CD4-positive, alpha-beta T cell treated with Interleukin-15 for 4 hours (primary cell): Measurements from ENCODE around the gene AP1S1.
"Not testable (repeated sequence)": the region's sequence is repeated elsewhere in the genome, so short reads cannot be mapped to it uniquely, and the experiment has no call there.

Experiments
- DNase-seq: peaks from one replicate; pipeline ENCODE4 v3.0.0-alpha.2; 2020; ENCODE audit warnings: low spot score

AP1S1 gene

DNA sequence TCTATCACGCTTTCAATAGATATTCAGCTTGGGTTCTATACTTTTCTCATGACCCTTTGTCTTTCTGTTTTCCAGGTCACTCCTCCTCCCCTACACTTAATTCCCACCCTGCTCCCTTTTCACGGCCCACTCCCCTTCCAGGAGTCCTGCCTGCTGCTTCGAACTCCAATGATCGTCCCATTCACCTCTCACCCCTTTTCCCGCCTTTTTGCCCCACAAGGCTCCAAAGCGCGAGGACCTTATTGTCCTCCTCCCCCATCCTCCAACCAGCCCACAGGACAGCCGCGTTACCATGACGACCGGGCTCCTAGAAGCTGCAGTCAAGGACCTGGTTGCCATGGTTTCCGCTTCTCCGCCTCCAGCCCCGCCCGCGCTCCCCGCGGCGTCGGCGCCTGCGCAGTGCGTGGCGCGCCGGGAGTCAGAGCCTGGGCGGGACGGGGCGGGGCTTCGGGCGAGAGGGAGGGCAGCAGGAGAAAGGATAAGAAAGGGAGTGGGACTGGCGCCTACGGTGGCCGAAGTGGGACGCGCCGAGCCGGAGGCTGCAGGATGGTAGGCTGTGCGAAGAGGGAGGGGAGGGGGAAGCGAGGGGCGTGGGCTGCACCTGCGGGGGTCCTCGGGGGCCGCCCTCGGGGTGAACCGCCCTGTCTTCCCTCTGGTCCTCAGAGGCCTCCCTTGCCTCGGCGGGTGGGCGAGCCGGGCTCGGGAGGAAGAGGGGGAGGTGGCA is at the start of gene AP1S1:
TSS of gene AP1S1 (plus strand) at position 508 of the 724 bp plus-strand sequence. CDS start at position 547, 39 bp downstream.
- DNase-seq: peak; percentile 96

DNA sequence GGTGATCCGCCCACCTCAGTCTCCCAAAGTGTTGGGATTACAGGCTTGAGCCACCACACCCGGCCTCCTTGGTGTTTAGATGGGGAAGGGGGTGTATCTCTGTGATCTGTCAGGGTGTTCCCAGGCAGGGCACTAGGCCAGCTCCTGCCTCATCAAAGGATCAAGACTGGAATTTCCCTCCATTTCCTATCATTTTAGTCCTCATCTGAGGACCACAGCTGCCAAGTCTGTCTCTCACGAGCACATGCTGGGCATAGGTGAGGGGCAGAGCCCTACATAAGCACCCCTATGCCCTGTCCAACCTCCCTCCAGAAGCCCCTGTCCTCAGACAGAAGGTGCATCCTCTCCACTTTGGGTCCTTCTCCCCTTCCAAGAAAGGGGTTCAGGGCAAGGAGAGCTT is 49.5 kb upstream of the AP1S1 start:
- no peak for DNase-seq

DNA sequence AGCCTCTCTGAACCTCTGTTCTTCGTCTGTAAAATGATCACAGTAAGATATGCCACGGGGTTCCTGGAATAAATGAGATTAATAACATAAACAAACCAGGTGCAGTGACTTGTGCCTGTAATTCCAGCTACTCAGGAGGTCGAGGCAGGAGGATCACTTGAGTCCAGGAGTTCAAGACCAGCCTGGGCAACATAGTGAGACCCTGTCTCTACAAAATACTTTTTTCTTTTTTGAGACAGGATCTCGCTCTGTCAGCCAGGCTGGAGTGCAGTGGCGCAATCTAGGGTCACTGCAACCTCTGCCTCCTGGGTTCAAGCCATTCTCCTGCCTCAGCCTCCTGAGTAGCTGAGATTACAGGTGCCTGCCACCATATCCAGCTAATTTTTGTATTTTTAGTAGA is 49.0 kb upstream of the AP1S1 start:
- not testable (repeated sequence) for DNase-seq

DNA sequence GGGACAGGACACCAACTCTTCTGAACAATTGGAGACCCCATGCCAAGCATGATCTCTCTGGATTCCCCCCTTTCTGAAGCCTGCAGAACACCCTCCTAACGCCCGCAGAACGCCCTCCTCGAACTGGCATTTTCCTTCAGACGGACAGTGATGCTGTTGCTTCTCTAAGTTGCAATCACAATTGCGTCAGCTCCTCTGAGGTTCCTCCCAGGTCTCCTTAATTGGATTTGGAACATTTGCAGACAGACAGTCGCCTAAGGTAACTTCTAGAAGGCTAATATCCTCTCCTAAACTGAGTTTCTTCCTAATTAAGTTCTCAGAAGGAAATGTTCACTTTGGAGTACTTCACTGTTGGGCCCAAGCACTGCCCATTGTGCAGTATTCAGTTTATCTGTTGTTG is 47.9 kb upstream of the AP1S1 start:
- DNase-seq: no peak

DNA sequence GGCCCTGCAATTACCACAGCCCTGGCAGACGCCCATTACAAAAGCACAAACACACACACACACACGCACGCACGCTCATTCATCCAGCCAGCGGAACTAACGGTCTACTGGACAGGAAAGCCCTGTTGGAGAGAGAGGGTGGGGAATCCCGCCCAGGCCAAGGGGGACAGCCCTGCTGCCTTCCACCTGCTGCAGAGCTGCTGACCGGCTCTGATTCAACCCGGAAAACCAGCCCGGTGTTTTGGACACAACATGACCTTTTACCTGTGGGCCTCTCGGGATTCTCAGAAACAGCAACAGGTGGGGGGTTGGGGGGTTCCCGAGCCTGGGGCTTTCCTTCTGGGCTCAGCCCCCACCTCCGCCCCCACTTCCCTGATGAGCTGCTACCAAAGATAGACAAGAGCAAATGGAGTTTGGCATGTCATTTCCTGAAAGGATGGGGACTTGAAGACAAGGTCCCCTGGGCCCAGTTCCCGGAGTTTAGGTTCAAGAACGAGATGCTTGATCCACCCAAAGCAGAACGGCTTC is 45.9 kb upstream of the AP1S1 start:
- no peak for DNase-seq

DNA sequence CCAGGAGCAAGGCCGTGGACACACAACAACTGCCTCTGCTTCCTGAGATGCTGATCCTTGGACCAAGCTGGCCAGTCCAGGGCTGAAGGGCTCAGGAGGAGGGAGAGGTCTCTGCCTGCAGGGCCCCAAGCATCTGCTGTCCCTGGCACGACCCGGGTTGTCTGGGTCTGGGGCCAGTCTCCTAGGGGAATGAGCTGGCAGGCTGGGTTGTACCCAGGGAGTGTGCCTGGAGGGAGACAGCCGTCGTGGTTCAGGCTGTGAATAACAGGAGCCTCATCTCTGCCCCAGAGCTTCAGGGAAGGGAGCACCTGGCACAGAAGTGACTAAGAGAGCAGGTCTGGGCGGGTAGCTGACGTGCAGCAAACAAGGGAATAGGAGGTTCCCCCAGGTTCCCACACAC is 45.3 kb upstream of the AP1S1 start:
- no peak for DNase-seq

DNA sequence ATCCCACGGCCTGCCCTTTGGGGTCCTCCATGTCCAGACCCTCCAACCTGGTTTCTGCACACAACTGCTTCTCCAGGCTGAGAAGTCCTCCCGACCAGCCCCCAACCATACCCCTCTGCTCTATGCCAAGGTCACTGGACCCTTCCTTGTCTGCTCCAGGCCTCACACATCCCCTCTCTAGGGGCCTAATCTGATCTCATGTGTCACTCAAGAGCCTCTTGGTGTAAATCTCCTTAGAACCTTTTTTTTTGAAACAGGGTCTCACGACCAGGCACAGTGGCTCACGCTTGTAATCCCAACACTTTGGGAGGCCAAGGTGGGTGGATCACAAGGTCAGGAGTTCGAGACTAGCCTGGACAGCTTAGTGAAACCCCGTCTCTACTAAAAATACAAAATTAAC is 44.9 kb upstream of the AP1S1 start:
- no peak for DNase-seq

DNA sequence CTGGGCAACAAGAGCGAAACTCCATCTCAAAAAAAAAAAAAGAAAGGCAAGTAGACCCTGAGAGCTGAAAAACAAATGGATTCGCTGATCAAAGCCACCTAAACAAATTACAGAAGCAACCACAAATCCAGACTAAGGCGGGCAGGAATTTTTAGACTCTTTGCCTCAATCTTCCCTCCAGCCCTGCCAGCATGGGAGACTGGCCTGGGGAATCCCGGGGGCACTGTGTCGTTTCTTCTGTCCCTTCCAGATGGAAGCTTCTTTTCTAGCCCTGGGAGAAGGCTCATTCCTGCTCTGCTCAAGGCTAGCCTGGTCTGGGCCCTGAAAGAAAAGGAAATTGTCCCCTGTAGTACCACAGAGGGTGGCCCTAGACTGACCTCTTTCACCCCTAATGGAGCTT is 43.0 kb upstream of the AP1S1 start:
- DNase-seq: no peak

DNA sequence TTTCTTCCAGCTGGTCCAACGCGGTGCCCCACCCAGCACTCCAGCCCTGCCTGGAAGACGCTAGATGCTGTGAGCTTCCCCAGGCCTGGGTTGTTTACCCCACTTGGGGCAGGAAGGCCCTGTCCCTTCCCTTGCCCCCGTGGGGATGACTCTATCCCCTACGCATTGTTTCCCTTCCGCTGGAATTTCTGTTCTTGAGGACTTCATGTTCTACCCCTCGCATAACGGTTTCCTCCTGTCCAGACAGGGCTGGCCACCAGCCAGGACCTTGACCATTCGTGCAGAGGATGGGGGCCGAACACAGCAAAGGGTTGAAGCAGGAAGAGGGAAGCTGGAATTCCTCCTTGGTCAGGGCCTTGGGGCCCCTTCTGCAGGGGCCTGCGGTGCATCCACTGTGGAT is 42.0 kb upstream of the AP1S1 start:
- no peak for DNase-seq

DNA sequence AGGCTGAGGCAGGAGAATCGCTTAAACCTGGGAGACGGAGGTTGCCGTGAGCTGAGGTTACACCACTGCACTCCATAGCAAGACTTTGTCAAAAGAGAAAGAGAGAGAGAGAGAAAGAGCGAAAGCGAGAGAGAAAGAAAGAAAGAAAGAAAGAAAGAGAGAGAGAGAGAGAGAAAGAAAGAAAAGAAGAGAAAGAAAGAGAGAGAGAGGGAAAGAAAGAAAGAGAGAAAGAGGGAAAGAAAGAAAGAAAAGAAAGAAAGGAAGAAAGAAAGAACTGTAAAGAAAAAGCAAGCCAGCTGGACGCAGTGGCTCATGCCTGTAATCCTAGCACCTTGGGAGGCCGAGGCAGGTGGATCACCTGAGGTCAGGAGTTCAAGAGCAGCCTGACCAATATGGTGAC is 41.1 kb upstream of the AP1S1 start:
- DNase-seq: not testable (repeated sequence)

DNA sequence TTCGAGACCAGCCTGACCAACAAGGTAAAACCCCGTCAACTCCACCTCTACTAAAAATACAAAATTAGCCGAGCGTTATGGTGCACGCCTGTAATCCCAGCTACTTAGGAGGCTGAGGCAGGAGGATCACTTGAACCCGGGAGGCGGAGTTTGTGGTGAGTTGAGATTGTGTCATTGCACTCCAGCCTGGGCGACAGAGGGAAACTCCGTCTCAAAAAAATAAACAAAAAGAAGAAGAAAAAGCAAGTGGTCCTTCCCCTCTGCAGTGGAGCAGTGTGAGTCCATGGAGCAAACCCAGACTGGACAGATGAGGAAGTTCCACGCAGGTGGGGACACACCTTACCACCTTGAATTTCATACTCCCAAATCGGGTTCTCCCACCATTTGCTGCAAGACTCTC is 40.4 kb upstream of the AP1S1 start:
- DNase-seq: no peak

DNA sequence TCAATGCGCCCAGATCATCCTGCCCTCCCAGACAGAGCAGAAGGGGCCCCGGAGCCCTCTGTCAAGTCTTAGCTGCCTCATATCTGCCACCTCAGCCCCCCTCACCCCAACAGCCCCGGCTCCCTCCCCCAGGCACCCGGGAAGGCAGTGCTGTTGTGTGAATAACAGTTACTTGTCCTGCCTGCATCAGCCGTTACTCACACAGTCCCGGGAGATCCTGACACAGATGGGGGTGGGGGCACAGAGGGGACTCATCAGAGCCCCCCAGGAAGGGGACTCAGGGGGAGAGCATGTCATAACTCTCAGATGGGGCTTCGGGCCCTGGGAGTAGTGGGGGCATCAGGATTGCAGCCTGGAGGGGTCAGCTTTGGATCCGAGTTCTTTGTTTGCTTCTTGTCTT is 39.8 kb upstream of the AP1S1 start:
- no peak for DNase-seq

DNA sequence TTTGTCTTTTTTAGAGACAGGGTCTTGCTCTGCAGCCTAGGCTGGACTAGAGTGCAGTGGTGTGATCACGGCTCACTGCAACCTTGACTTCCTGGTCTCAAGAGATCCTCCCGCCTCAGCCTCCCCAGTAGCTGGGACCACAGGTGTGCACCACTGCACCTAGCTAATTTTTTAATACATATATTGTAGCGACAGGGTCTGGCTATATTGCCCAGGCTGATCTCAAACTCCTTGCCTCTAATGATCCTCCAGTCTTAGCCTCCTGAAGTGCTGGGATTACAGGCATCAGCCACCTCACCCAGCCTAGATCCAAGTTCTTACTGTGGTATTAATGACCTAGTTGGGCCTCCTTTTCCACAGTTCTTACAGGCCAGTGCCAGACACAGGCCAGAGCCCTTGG is 39.1 kb upstream of the AP1S1 start:
- no peak for DNase-seq

DNA sequence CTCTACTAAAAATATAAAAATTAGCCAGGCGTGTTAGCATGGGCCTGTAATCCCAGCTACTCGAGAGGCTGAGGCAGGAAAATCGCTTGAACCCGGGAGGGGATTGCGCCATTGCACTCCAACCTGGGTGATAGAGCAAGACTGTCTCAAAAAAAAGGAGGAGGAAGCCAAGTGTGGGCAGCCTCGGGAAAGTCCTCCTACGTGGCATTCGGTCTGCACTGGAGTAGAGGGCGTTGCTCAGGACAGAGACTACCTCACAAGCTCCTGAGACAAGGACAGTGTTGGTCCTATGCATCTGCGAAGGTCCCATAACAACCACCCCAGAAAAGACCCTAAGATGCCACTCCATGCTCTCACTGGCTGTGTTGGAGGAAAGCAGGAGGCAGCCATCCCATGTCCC is 37.4 kb upstream of the AP1S1 start:
- DNase-seq: no peak

DNA sequence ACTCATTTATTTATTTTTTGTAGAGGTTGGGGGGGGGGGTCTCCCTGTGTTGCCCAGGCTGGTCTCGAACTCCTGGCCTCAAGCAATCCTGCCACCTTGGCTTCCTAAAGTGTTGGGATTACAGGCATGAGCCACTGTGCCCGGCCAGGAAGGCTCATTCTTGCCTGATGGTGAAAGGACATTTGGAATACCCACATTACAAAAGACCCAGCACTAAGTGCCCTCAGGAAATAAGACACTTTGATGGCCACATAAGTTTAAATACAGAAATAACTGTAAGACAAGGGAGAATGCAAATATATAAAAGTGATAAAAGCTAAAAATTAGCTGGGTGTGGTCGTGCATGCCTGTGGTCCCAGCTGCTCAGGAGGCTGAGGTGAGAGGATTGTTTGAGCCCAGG is 35.4 kb upstream of the AP1S1 start:
- no peak for DNase-seq

DNA sequence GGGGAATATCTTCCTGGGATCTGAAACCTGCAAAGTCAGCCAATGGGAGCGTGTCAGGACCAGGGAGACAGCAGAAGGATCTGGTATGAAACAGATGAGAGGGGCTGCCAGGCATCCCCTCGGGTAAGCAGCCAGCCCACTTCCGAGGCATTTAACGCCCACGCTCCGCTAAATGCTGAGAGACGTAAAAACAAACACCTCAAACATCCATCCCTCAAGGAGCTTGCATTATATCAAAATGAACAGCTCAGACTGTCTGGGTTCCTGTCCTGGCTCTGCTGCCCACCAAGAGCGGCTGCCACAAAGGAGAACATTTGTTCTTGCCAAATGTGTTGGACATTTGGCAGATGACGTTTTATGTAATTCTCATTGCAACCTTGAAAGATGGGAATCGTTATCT is 34.4 kb upstream of the AP1S1 start:
- DNase-seq: no peak

DNA sequence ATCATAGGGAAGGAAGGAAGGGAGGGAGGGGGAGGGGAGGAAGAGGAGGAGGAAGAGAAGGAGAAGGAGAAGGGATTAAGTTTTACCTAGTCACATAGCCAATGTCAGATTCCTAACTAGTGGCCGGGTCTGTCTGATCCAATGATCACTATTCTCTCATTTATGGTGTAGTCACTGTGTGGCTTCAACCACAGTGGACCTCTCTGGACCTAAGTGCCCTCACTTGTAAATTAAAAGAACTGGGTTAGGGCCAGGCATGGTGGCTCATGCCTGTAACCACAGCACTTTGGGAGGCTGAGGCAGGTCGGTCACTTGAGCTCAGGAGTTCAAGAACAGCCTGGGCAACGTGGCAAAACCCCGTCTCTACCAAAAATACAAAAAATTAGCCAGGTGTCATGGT is 34.0 kb upstream of the AP1S1 start:
- DNase-seq: no peak

DNA sequence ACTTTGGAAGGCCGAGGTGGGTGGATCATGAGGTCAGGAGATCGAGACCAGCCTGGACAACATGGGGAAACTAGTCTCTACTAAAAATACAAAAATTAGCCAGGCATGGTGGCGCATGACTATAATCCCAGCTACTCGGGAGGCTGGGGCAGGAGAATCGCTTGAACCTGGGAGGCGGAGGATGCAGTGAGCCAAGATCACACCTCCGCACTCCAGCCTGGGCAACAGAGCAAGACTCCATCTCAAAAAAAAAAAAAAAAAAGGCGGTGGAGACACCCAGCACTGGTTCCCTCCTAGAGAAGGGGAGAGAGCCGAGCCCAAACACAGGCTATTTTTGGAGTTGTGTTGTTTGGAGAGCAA is 32.7 kb upstream of the AP1S1 start:
- DNase-seq: not testable (repeated sequence)

DNA sequence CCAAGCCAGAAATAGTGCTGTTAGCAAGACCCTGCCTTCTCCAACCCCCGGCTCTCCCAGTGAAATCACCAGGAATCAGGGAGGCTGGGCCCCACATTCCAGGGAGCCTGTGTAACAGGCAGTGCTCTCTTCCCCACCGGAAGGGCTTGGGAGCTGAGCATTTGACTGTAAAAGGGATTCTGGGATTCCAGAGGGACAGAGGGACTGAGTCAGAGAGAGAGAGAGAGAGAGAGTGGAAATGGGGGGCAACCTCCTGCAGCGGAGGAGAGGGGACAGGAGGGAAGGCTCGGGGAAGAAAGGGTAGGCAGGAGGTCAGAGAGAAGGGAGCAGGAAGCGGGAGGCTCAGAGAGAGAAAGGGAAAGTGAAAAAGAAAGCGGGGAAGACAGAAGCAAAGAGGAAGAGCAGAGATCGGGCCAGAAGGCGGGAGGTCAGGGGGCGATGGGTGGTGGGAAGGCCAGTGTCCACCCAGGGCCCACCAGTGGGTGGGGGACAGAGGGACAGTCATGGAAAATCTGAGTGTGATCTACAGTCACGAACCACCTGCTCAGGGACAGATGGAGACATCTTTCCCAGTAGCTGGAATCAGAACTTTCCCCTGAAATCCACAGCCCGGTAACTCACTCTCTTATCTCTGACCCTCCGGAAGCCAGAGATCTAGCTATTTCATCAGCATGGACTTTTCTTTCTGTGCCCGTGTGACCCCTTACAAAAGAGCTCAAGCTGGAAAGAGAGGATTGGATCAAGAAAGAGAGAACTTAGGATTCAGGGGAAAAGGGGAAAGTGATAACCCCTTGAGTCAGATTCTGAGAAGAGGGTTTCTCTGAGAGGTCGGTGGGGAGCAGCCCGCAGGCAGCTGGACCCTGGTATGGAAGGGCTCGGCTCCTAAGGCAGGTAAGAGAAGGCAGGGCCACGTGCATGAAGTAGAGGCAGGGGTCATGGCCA is 32.0 kb upstream of the AP1S1 start:
- no peak for DNase-seq

DNA sequence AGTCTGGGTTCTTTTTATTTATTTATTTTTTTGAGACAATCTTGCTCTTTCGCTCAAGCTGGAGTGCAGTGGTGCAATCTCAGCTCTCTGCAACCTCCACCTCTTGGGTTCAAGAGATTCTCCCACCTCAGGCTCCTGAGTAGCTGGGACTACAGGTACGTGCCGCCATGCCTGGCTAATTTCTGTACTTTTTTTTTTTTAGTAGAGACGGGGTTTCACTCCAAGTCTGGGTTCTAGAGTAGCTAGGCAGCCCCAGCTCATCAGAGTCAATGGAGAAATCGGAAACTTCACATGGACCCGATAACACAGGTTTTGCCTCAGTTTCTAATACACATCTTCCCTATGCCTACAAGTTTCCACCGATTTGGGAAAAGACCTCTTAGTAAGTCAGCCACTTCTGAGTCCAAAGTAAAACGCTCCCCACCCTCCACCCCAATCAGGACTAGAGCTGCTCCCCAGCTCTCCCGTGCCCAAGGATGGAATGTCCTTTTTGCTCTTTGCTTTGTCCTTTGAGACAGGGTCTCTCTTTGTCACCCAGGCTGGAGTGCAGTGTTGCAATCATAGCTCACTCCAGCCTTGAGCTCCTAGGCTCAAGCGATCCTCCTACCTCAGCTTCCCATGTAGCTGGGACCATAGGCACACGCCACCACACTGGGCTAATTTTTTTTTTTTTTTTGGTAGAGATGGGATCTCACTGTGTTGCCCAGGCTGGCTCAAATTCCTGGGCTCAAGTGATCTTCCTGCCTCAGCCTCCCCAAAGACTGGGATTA is 31.2 kb upstream of the AP1S1 start:
- no peak for DNase-seq

DNA sequence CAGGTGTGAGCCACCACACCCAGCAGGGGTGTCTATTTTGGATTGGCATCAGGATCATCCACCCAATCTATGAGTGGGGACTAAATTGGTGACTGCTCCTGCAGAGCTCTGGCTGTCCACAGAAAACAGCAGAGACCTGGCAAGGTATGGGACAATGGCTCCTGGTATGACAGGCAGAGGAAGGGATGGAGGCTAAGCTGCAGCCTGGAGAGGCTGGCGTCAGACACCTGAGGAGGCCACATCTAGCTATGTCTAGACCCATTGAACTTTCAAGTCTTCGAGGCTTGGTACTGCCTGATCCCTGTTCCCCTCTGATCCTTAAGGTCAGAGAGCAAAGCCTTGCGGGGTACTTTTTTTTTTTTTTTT is 30.6 kb upstream of the AP1S1 start:
- no peak for DNase-seq

DNA sequence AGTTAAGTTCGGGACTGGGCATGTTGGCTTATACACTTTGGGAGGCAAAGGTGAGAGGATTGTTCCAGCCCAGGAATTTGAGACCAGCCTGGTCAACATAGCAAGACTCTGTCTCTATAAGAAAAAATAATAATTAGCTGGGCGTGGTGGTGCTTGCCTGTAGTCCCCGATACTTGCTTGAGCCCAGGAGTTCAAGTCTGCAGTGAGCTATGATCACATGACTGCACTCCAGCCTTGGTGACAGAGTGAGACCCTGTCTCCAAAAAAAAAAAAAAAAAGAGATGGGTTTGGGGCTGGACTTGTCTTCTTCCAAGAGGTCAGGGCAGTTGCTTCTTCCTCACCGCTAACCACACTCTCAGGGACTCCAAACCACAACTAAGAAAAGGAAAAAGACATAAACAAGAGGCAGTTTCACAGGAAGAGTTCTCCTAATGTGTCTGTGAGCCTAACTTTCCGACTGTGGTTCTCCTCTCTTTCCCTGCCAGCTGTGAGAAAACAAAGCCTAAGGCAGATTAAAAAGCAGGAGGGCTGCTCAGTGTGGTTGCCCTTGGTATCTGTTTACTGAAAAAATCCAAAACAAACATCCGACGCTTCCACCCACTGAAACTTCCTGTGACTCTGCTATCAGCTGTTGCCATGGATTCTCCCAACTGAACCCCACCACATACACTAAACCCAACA is 29.8 kb upstream of the AP1S1 start:
- no peak for DNase-seq
